ENCODE data around the gene PSMD1.

DNA sequence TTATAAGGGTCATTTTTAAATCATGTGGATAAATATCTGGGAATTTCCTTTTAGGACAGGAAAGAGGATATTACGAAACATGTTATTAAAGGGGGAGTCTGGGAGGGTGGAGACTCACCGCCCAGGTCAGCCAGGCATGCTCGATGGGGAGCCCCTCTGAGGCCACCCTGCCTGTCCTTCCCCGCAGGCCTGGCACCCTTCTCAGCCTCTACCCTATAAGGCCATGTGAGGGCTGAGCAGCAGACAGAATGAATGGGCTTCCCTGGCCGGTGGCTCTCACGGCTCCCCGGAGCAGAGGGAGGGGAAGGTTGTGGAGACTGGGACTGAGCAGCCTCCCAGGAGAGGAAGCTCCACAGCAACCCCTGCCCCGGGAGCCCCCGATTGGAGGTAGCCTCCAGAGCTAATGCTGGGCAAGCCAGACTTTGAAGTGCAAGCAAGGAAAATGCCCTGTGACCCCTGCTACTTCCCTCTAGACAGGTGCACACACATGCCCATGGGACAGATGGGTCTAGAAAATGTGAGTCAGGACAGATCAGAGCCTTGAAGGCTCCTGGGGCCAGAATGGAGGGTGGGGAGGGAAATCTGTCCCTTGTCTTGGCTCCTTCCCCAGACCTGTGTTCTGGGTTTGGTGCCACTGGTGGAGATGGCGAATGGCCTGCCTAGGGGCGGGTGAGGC, 128.5 kb downstream of the PSMD1 start:
- TF ChIP-seq EZH2 (IDR thresholded peaks at IDR 0.05; ENCODE audit: insufficient read depth, poor library complexity, severe bottlenecking) (no peak), EZH2phosphoT487 (IDR thresholded peaks at IDR 0.05; ENCODE audit: insufficient read depth, low read depth) (no peak)

All from GM23248 (cell line).